Muscle layer of duodenum (tissue), 2 donors: ENCODE results near the gene DIPK1A.

Experiments
- H3K27ac ChIP-seq: one replicate; pipeline ENCODE4 v1.7.0; 2013; ENCODE audit warnings: mild to moderate bottlenecking, low read length
- H3K27me3 ChIP-seq: one replicate; pipeline ENCODE4 v1.7.0; 2013; ENCODE audit warnings: low read depth, mild to moderate bottlenecking, control low read depth, low read length
- H3K36me3 ChIP-seq, 2 donors: one replicate each; pipeline ENCODE4 v1.7.0; 2013; ENCODE audit warnings: low read length in 2 of 2, control low read depth in 1 of 2, mild to moderate bottlenecking in 1 of 2; ENCODE audit not compliant: insufficient read depth in 2 of 2, control insufficient read depth in 1 of 2
- H3K4me1 ChIP-seq, 2 donors: one replicate each; pipeline ENCODE4 v1.7.0; 2013; ENCODE audit warnings: low read length in 2 of 2, mild to moderate bottlenecking in 2 of 2, control low read depth in 1 of 2, moderate library complexity in 1 of 2; ENCODE audit not compliant: insufficient read depth in 2 of 2, control insufficient read depth in 1 of 2
- H3K4me3 ChIP-seq, 2 donors: one replicate each; pipeline ENCODE4 v1.7.0; 2013; ENCODE audit warnings: low read length in 2 of 2, low read depth in 1 of 2, mild to moderate bottlenecking in 1 of 2
- H3K9me3 ChIP-seq, 2 donors: one replicate each; pipeline ENCODE4 v1.7.0; 2013; ENCODE audit warnings: low read length in 2 of 2, control low read depth in 1 of 2, mild to moderate bottlenecking in 1 of 2; ENCODE audit not compliant: control insufficient read depth in 1 of 2
- donor health status: healthy.

The DIPK1A gene

GRCh38 chr1:92870591-92870990, 90.7 kb downstream of the DIPK1A start:
- H3K4me3 ChIP-seq = no peak overlapping the region
- H3K27ac ChIP-seq = no peak overlapping the region
- H3K4me1 ChIP-seq = no peaks in the 10 kb centered on the region
- H3K9me3 ChIP-seq = no peaks in the 10 kb centered on the region
- no peaks in the 10 kb centered on the region for H3K27me3 ChIP-seq
- peaks cover 0 to 4% of the 10 kb centered on the region in 2 donors for H3K36me3 ChIP-seq

GRCh38 chr1:92864131-92864530, 97.1 kb downstream of the DIPK1A start:
- Histone ChIP-seq H3K27ac (no peak overlapping the region), H3K4me3 (no peak overlapping the region), H3K27me3 (no peaks in the 10 kb centered on the region), H3K9me3 (no peaks in the 10 kb centered on the region), H3K4me1 (no peaks in the 10 kb centered on the region), H3K36me3 (no peaks in the 10 kb centered on the region)

- H3K4me3 ChIP-seq = no peak overlapping the region
- no peaks in the 10 kb centered on the region for H3K27me3 ChIP-seq
- no peak overlapping the region for H3K27ac ChIP-seq
- no peaks in the 10 kb centered on the region for H3K4me1 ChIP-seq
- no peaks in the 10 kb centered on the region for H3K36me3 ChIP-seq
- no peaks in the 10 kb centered on the region for H3K9me3 ChIP-seq
These were observed 98.7 kb downstream of the DIPK1A start for GRCh38 chr1:92862605-92863004.

GRCh38 chr1:92859400-92860039, 101.7 kb downstream of the DIPK1A start:
- Histone ChIP-seq H3K9me3 (no peaks in the 10 kb centered on the region), H3K27ac (no peak overlapping the region), H3K4me3 (peak overlapping the region; percentile 24 to 50)

GRCh38 chr1:92858564-92859399, 102.5 kb downstream of the DIPK1A start:
- H3K27ac ChIP-seq = no peak overlapping the region
- no peaks in the 10 kb centered on the region for H3K36me3 ChIP-seq
- H3K4me3 ChIP-seq = peak overlapping the region; percentile 24 to 50
- H3K27me3 ChIP-seq = no peaks in the 10 kb centered on the region
- no peaks in the 10 kb centered on the region for H3K4me1 ChIP-seq
- H3K9me3 ChIP-seq = no peaks in the 10 kb centered on the region

More at GRCh38 chr1:92859400-92860039, 101.7 kb downstream of the DIPK1A start:
- Histone ChIP-seq H3K4me1 (no peaks in the 10 kb centered on the region), H3K27me3 (no peaks in the 10 kb centered on the region), H3K36me3 (no peaks in the 10 kb centered on the region)

DNA sequence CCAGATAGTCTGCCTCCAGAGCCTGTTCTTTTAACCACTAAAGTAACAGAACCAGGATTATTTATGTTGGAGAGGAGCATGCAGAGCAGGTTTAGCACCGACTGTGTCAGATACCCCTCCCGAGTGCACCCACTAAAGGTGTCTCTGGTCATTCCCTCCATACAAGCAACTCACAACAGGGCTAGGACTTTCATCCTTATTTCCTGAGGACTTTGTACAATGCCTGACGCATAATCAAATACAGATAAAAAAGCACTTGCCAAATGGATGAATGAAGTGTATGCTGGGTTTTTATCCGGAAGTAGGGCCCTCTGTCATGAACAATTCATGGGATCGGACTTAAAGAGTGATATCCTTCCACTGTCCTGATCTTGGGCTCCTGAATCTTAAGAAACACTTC, 103.4 kb downstream of the DIPK1A start:
- no peak overlapping the region for H3K4me3 ChIP-seq
- H3K27me3 ChIP-seq = no peaks in the 10 kb centered on the region
- no peaks in the 10 kb centered on the region for H3K9me3 ChIP-seq
- H3K4me1 ChIP-seq = no peaks in the 10 kb centered on the region
- H3K36me3 ChIP-seq = no peaks in the 10 kb centered on the region
- peak overlapping the region; percentile 48 for H3K27ac ChIP-seq

DNA sequence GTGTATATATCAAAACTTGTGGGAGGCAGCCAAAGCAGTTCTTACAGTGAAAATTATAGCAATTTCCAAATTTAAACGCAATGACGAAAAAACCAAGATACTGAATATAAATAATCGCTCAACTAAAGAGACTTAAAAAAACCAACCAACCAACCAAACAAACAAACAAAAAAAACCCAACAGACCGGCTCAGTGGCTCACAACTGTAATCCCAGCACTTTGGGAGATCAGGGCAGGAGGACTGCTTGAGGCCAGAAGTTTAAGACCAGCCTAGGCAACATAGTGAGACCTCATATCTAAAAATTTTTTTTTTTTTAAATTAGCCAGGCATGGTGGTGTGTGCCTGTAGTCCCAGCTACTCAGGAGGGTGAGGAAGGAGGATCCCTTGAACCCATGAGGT, 106.0 kb downstream of the DIPK1A start:
- no peaks in the 10 kb centered on the region for H3K4me1 ChIP-seq
- no peaks in the 10 kb centered on the region for H3K9me3 ChIP-seq
- no peak overlapping the region for H3K4me3 ChIP-seq
- H3K36me3 ChIP-seq = peaks cover 0 to 3% of the 10 kb centered on the region in 2 donors
- no peak overlapping the region for H3K27ac ChIP-seq
- H3K27me3 ChIP-seq = no peaks in the 10 kb centered on the region

DNA sequence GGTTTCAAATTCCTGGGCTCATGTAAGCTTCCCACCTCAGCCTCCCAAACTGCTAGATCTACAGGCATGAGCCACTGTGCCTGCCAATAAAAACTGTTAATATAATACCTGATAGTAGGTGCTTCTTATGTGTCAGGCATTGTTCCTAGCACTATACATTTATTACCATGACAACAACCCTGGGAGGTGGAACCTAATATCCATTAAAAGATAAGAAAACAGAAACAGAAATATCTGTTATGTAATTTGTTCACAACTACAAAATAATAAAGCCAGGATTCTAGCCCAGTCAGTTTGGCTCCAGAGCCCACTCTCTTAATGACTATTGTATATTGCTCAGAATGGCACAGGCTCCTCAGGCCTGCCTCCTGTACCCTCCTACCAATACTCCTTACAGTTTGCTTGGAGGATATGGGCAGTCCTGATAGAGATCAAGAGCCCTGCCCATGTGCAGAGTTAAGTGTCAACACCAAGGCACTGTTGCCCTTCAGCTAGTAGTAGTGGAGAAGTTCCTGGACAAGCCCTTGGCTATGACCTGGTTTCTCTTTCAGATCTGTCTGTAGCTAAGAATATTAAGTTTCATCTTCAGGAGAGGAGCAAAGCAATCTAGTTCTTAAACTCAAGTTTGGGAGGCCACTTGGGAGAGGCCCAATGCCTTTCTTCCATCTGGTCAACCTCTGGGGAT, 107.0 kb downstream of the DIPK1A start:
- Histone ChIP-seq H3K27ac (no peak overlapping the region), H3K36me3 (peaks cover 0 to 4% of the 10 kb centered on the region in 2 donors), H3K4me1 (no peaks in the 10 kb centered on the region), H3K9me3 (no peaks in the 10 kb centered on the region), H3K4me3 (no peak overlapping the region), H3K27me3 (no peaks in the 10 kb centered on the region)

GRCh38 chr1:92853299-92853698, 108.0 kb downstream of the DIPK1A start:
- Histone ChIP-seq H3K9me3 (no peaks in the 10 kb centered on the region), H3K4me3 (no peak overlapping the region), H3K27me3 (no peaks in the 10 kb centered on the region), H3K4me1 (no peaks in the 10 kb centered on the region), H3K27ac (no peak overlapping the region), H3K36me3 (peaks cover 0 to 4% of the 10 kb centered on the region in 2 donors)

- Histone ChIP-seq H3K9me3 (no peaks in the 10 kb centered on the region), H3K4me3 (no peak overlapping the region), H3K27me3 (no peaks in the 10 kb centered on the region), H3K36me3 (peaks cover 0 to 4% of the 10 kb centered on the region in 2 donors), H3K27ac (no peak overlapping the region), H3K4me1 (no peaks in the 10 kb centered on the region)
These were observed 109.5 kb downstream of the DIPK1A start for GRCh38 chr1:92851729-92852128.

DNA sequence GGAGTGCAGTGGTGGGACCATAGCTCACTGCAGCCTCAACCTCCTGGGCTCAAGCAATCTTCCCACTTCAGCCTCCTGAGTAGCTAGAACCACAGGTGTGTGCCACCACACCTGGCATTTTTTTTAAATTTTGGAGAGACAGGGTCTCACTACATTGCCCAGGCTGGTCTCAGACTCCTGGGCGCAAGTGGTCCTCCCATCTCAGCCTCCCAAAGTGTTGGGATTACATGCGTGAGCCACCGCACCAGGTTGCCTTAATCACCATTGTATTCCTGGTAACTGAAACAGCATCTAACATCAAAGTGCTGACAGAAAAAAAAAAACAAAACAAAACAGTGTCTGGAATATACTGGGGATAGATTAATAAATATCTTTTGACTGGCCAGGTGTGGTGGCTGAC, 111.2 kb downstream of the DIPK1A start:
- no peak overlapping the region for H3K27ac ChIP-seq
- no peaks in the 10 kb centered on the region for H3K4me1 ChIP-seq
- no peak overlapping the region for H3K4me3 ChIP-seq
- H3K36me3 ChIP-seq = peaks cover 0 to 4% of the 10 kb centered on the region in 2 donors
- H3K9me3 ChIP-seq = no peaks in the 10 kb centered on the region
- no peaks in the 10 kb centered on the region for H3K27me3 ChIP-seq
